H1 (cell line): ENCODE results near the gene FDPS. TPM values are rescaled to one million over a fixed set of nuclear protein-coding genes. Genes with fewer than 3 reads are reported as not detected.

ENCODE experiments used
- BACH1 ChIP-seq: IDR thresholded peaks from 2 replicates; pipeline ENCODE4 v1.6.1; 2012; ENCODE audit warnings: low read length, improper control_type of control experiment
- CEBPB ChIP-seq: IDR thresholded peaks from 2 replicates; pipeline ENCODE4 v1.6.1; 2012; ENCODE audit warnings: low read depth, low read length
- EP300 ChIP-seq, 2 experiments: IDR thresholded peaks; 1 replicate in 1 of 2; 2 replicates in 1 of 2; pipeline ENCODE4 v1.6.1; 2011 to 2012; ENCODE audit warnings: low read depth in 2 of 2, low read length in 2 of 2, mild to moderate bottlenecking in 2 of 2, borderline replicate concordance in 1 of 2, inconsistent platforms in 1 of 2, moderate library complexity in 1 of 2
- GABPA ChIP-seq: IDR thresholded peaks from 2 replicates; pipeline ENCODE4 v1.6.1; 2011; ENCODE audit warnings: mild to moderate bottlenecking, low read length, moderate library complexity, borderline replicate concordance; ENCODE audit not compliant: insufficient read depth
- KDM4A ChIP-seq: IDR thresholded peaks from one replicate; pipeline ENCODE4 v1.7.1; 2012; ENCODE audit warnings: low read depth, mild to moderate bottlenecking, moderate library complexity, low read length, inconsistent platforms; ENCODE audit not compliant: severe bottlenecking
- POLR2A ChIP-seq, 2 experiments: IDR thresholded peaks; 1 replicate in 1 of 2; 2 replicates in 1 of 2; pipeline ENCODE4 v1.6.1; 2011; ENCODE audit warnings: low read depth in 2 of 2, low read length in 2 of 2, mild to moderate bottlenecking in 2 of 2; ENCODE audit errors: control extremely low read depth in 1 of 2
- TCF12 ChIP-seq: IDR thresholded peaks from 2 replicates; pipeline ENCODE4 v1.6.1; 2011; ENCODE audit warnings: low read depth, mild to moderate bottlenecking, low read length
- polyA plus RNA-seq, 7 experiments: library from polyadenylated mRNA; depleted of rRNA in 3 of 7; stranded (reverse) in 5 of 7; unstranded in 2 of 7; fragments of >200 nt in 5 of 7; fragments of 200-250 nt in 2 of 7; gene quantifications; 1 replicate in 5 of 7; 2 replicates in 1 of 7; 4 replicates in 1 of 7; pipeline versions ENCODE4 v1.2.1 to v1.2.3, GENCODE V29; 2011 to 2013; ENCODE audit warnings: missing spikeins in 2 of 7, mixed read lengths in 2 of 7
- total RNA-seq: library from RNA; stranded (reverse); fragmentation: NEBNext Ultra II Directional; extraction: Animal tissue kit (Norgen Biotek cat#: 25700); gene quantifications from 2 replicates; pipeline ENCODE4 v1.2.1, GENCODE V29; 2021

Gene FDPS
- total and polyA plus RNA-seq, 2 of the 8 experiments (the other 6 are each of a cell fraction or from before 2014, with no cell fraction given): 267 to 368 TPM

DNA sequence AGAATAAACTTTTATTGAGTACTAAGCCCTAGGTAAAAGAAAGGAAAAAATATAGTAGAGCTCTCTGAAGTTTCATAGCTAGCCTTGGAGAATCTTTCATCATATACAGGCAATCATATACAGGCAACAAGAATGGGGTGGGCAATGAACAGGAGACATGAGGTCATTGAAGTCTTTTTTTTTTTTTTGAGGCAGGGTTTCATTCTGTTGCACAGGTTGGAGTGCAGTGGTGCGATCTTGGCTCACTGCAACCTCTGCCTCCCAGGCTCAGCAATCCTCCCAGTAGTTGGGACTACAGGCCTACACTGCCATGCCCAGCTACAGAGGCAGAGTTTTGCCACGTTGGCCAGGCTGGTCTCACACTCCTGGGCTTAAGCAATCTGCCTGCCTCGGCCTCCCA lies 34.2 kb downstream of the FDPS start (continued):
- TF ChIP-seq EP300 (IDR thresholded peaks at IDR 0.05; ENCODE audit: borderline replicate concordance in 1 of 2, low read depth in 2 of 2, low read length in 2 of 2) (no peak), POLR2A (IDR thresholded peaks at IDR 0.05; ENCODE audit: control extremely low read depth in 1 of 2, low read depth in 2 of 2, low read length in 2 of 2) (no peak), GABPA (no peak), KDM4A (no peak), CEBPB (no peak), BACH1 (no peak), TCF12 (no peak)
- TF ChIP-seq, all 59 proteins: peak for 0
